OCI-LY7 (cell line): ENCODE measurements around the gene OR10C1. TPM values are rescaled to one million over a fixed set of nuclear protein-coding genes. Genes with fewer than 3 reads are reported as not detected.

Experiments used
- BruUV-seq: library from RNA; stranded (reverse); fragments of 400-500 nt; replicated peaks from 2 replicates; lab custom pipeline; 2021; lab: Mats Ljungman, UMichigan
- CTCF ChIA-PET: fragments of 300-600 bp; sonication (Branson Sonifier 250); formaldehyde crosslinking; loops from one replicate; lab custom pipeline; 2022; ENCODE audit warnings: antibody characterized with exemption; ENCODE audit not compliant: unreplicated experiment; lab: Charles Lee
- POLR2A ChIA-PET: fragments of 300-600 bp; sonication (Branson Sonifier 250); formaldehyde crosslinking; loops from one replicate; lab custom pipeline; 2022; ENCODE audit warnings: antibody characterized with exemption; lab: Charles Lee
- DNase-seq: peaks from one replicate; pipeline ENCODE4 v3.0.0-alpha.2; 2015; ENCODE audit warnings: low spot score
- H2AFZ ChIP-seq: fragments of 200-600 bp; sonication (generic), shearing (Covaris generic); 2 replicates; pipeline ENCODE4 v1.6.1; 2014; ENCODE audit warnings: mild to moderate bottlenecking, antibody characterized with exemption, low read length, moderate library complexity
- H3K27ac ChIP-seq: fragments of 200-600 bp; sonication (generic); 2 replicates; pipeline ENCODE4 v1.5.1; 2014; ENCODE audit warnings: mixed run types, low read depth, mild to moderate bottlenecking, moderate library complexity, low read length, inconsistent platforms; ENCODE audit not compliant: poor library complexity, severe bottlenecking
- H3K36me3 ChIP-seq: fragments of 200-600 bp; sonication (generic); 2 replicates; pipeline ENCODE4 v1.6.1; 2014; ENCODE audit warnings: mild to moderate bottlenecking, antibody characterized with exemption, low read length, moderate library complexity, mixed read lengths; ENCODE audit not compliant: insufficient read depth
- H3K4me1 ChIP-seq: fragments of 200-600 bp; sonication (generic); 2 replicates; pipeline ENCODE4 v1.5.1; 2014; ENCODE audit warnings: mild to moderate bottlenecking, low read length; ENCODE audit not compliant: insufficient read depth, poor library complexity, severe bottlenecking
- H3K4me2 ChIP-seq: fragments of 200-600 bp; sonication (generic); 2 replicates; pipeline ENCODE4 v1.6.1; 2014; ENCODE audit warnings: mild to moderate bottlenecking, low read length
- H3K4me3 ChIP-seq: fragments of 200-600 bp; sonication (generic); 2 replicates; pipeline ENCODE4 v1.5.1; 2014; ENCODE audit warnings: mild to moderate bottlenecking, low read depth, low read length; ENCODE audit not compliant: poor library complexity, severe bottlenecking
- H3K79me2 ChIP-seq: fragments of 200-600 bp; sonication (generic); 2 replicates; pipeline ENCODE4 v1.6.1; 2016; ENCODE audit warnings: low read depth, mild to moderate bottlenecking, low read length, moderate library complexity, mixed read lengths; ENCODE audit not compliant: insufficient read depth
- H3K9me2 ChIP-seq: fragments of 200-600 bp; sonication (generic); 2 replicates; pipeline ENCODE4 v1.6.1; 2016; ENCODE audit warnings: mild to moderate bottlenecking, low read length, mixed read lengths; ENCODE audit not compliant: insufficient read depth
- H3K9me3 ChIP-seq: fragments of 200-600 bp; sonication (generic); 2 replicates; pipeline ENCODE4 v1.6.1; 2014; ENCODE audit warnings: mild to moderate bottlenecking, mixed run types, low read length, mixed read lengths
- H4K20me1 ChIP-seq: fragments of 200-600 bp; sonication (generic); 2 replicates; pipeline ENCODE4 v1.6.1; 2014; ENCODE audit warnings: mild to moderate bottlenecking, antibody characterized with exemption, low read length, moderate library complexity, mixed read lengths; ENCODE audit not compliant: insufficient read depth
- EZH2phosphoT487 ChIP-seq: fragments of 200-600 bp; sonication (generic); IDR thresholded peaks from 2 replicates; pipeline ENCODE4 v1.6.1; 2018; ENCODE audit warnings: low read depth, borderline replicate concordance, mild to moderate bottlenecking, mixed run types, antibody characterized with exemption, low read length, moderate library complexity, mixed read lengths
- intact Hi-C: fragments of 100-400 bp; cut with micrococcal nuclease; formaldehyde crosslinking; loops from one replicate; pipeline ENCODE4 v1.10.0; 2022; ENCODE audit not compliant: unreplicated experiment
- total RNA-seq, 2 experiments: library from RNA; depleted of rRNA in 1 of 2; stranded (reverse); fragments of >200 nt in 1 of 2; shearing (Covaris generic) in 1 of 2; gene quantifications; 2 replicates each; pipeline ENCODE4 v1.2.3, GENCODE V29; 2014 to 2022
- TF ChIP-seq, protein P1 (sequence below): fragments of 200-600 bp; sonication (generic); conservative IDR thresholded peaks from 2 replicates; pipeline ENCODE4 v1.5.1; 2014; ENCODE audit warnings: mild to moderate bottlenecking, antibody characterized with exemption, low read length, moderate library complexity, mixed read lengths

The OR10C1 gene
- total RNA-seq, 2 experiments from 2014 or later = not detected

GRCh38 chr6:29461021-29461814 lies 22.1 kb downstream of the OR10C1 start:
- H3K4me1 ChIP-seq = no peaks in the 10 kb centered on the region
- intact Hi-C loops = no loop called here
- no peak overlapping the region for H3K27ac ChIP-seq
- no peaks in the 10 kb centered on the region for H3K9me2 ChIP-seq
- no TSS peak for BruUV-seq
- H3K79me2 ChIP-seq = no peaks in the 10 kb centered on the region
- POLR2A ChIA-PET = interaction anchor here (0.6 kb wide), 1 partner anchor 587 kb away, joined by 3 read pairs; no protein-coding TSS in a partner anchor
- H2AFZ ChIP-seq = no peak overlapping the region
- H3K4me3 ChIP-seq = no peak overlapping the region
- H3K9me3 ChIP-seq = no peaks in the 10 kb centered on the region
- H3K36me3 ChIP-seq = no peaks in the 10 kb centered on the region
- H3K4me2 ChIP-seq = no peak overlapping the region
- H4K20me1 ChIP-seq = no peaks in the 10 kb centered on the region
- no peak for TF ChIP-seq EZH2phosphoT487
- TF ChIP-seq, protein P1, sequence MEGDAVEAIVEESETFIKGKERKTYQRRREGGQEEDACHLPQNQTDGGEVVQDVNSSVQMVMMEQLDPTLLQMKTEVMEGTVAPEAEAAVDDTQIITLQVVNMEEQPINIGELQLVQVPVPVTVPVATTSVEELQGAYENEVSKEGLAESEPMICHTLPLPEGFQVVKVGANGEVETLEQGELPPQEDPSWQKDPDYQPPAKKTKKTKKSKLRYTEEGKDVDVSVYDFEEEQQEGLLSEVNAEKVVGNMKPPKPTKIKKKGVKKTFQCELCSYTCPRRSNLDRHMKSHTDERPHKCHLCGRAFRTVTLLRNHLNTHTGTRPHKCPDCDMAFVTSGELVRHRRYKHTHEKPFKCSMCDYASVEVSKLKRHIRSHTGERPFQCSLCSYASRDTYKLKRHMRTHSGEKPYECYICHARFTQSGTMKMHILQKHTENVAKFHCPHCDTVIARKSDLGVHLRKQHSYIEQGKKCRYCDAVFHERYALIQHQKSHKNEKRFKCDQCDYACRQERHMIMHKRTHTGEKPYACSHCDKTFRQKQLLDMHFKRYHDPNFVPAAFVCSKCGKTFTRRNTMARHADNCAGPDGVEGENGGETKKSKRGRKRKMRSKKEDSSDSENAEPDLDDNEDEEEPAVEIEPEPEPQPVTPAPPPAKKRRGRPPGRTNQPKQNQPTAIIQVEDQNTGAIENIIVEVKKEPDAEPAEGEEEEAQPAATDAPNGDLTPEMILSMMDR = no peak
- no peak for DNase-seq
- CTCF ChIA-PET = no interaction called here

- no TSS peak for BruUV-seq
- Histone ChIP-seq H4K20me1 (no peaks in the 10 kb centered on the region), H3K4me2 (no peak overlapping the region), H3K4me1 (no peaks in the 10 kb centered on the region), H3K36me3 (no peaks in the 10 kb centered on the region), H3K79me2 (no peaks in the 10 kb centered on the region), H3K4me3 (no peak overlapping the region), H2AFZ (no peak overlapping the region), H3K9me3 (no peaks in the 10 kb centered on the region), H3K27ac (no peak overlapping the region), H3K9me2 (no peaks in the 10 kb centered on the region)
- intact Hi-C loops = no loop called here
- ChIA-PET POLR2A (interaction anchor here (0.6 kb wide), 1 partner anchor 586 kb away, joined by 3 read pairs; no protein-coding TSS in a partner anchor), CTCF (no interaction called here)
- DNase-seq = no peak
- no peak for TF ChIP-seq EZH2phosphoT487
- TF ChIP-seq, protein P1 = no peak
Measured at GRCh38 chr6:29462022-29462421, 22.9 kb downstream of the OR10C1 start.

GRCh38 chr6:29465279-29465678 lies 26.2 kb downstream of the OR10C1 start:
- no peak overlapping the region for H3K4me2 ChIP-seq
- intact Hi-C loops = no loop called here
- H3K27ac ChIP-seq = no peak overlapping the region
- no peaks in the 10 kb centered on the region for H3K36me3 ChIP-seq
- no peaks in the 10 kb centered on the region for H3K79me2 ChIP-seq
- H2AFZ ChIP-seq = no peak overlapping the region
- H4K20me1 ChIP-seq = no peaks in the 10 kb centered on the region
- BruUV-seq = no TSS peak
- ChIA-PET POLR2A (no interaction called here), CTCF (no interaction called here)
- TF ChIP-seq EZH2phosphoT487 = no peak
- TF ChIP-seq, protein P1 = no peak
- H3K9me3 ChIP-seq = no peaks in the 10 kb centered on the region
- no peaks in the 10 kb centered on the region for H3K9me2 ChIP-seq
- DNase-seq = no peak
- no peaks in the 10 kb centered on the region for H3K4me1 ChIP-seq
- H3K4me3 ChIP-seq = no peak overlapping the region
